Gastrocnemius medialis (tissue), 4 donors: ENCODE results near the gene PKHD1.
"Not testable (repeated sequence)": the region's sequence is repeated elsewhere in the genome, so short reads cannot be mapped to it uniquely, and the experiment has no call there.

Experiments
- CTCF ChIP-seq, 5 experiments: fragments of 450-650 bp in 3 of 5; fragments of 200-600 bp in 2 of 5; sonication (generic) in 2 of 5; IDR thresholded peaks in 4 of 5; conservative IDR thresholded peaks in 1 of 5; 1 replicate in 4 of 5; 2 replicates in 1 of 5; pipeline ENCODE4 v1.5.1; 2016 to 2019; ENCODE audit warnings: antibody characterized with exemption in 5 of 5, mild to moderate bottlenecking in 3 of 5, moderate library complexity in 3 of 5
- POLR2A ChIP-seq, 2 donors: fragments of 450-650 bp; IDR thresholded peaks; one replicate each; pipeline ENCODE4 v1.6.1; 2017; ENCODE audit warnings: antibody characterized with exemption in 2 of 2, mild to moderate bottlenecking in 2 of 2, moderate library complexity in 2 of 2

DNA sequence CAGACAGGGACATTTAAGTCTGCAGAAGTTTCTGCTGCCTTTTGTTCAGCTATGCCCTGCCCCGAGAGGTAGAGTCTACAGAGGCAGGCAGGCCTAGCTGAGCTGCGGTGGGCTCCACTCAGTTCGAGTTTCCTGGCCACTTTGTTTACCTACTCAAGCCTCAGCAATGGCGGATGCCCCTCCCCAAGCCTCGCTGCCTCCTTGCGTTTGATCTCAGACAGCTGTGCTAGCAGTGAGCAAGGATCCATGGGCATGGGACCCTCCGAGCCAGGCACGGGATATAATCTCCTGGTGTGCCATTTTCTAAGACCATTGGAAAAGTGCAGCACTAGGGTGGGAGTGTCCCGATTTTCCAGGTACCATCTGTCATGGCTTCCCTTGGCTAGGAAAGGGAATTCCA lies 164.9 kb downstream of the PKHD1 start:
- TF ChIP-seq CTCF (IDR thresholded peaks at IDR 0.05 in 4 of 5, conservative IDR thresholded peaks at IDR 0.05 in 1 of 5); POLR2A (IDR thresholded peaks at IDR 0.05): not testable (repeated sequence)
